Measurements from ENCODE around the gene ACHE. TPM values are rescaled to one million over a fixed set of nuclear protein-coding genes. Genes with fewer than 3 reads are reported as not detected.

ACHE gene
- total RNA-seq, 4 donors from 2014 or later: 2.5 to 4.6 (median 3.5) TPM

GRCh38 chr7:100875356-100875751 is 20.3 kb downstream of the ACHE start:
- TF ChIP-seq POLR2AphosphoS5 (IDR thresholded peaks at IDR 0.05): no peak
- TF ChIP-seq EP300 (IDR thresholded peaks at IDR 0.05): no peak
- TF ChIP-seq POLR2A (IDR thresholded peaks at IDR 0.05; ENCODE audit: low read depth): no peak
- no peak for TF ChIP-seq CTCF (IDR thresholded peaks at IDR 0.05)
- Histone ChIP-seq H3K36me3 (peaks cover 24 to 73% (median 49%) of the 10 kb centered on the region in 4 donors), H3K4me3 (peak overlapping the region; percentile 92 to 99 (median 94)), H3K9me3 (no peaks in the 10 kb centered on the region), H3K4me1 (peaks cover 33 to 60% (median 57%) of the 10 kb centered on the region in 4 donors), H3K27ac (replicated peaks in 1 of 4) (peak overlapping the region; percentile 92 to 99 (median 97)), H3K27me3 (peaks cover 0 to 10% (median 0%) of the 10 kb centered on the region in 4 donors)
- WGBS: 0% methylated on average over 21 of the region's 39 CpGs
- intact Hi-C loops (cut with DNase I): no loop called here
- no peak for DNase-seq (ENCODE audit: extremely low spot score)

- Histone ChIP-seq H3K9me3 (no peaks in the 10 kb centered on the region), H3K4me3 (peak within 1 kb of the TSS; percentile 92 to 99 (median 94)), H3K27me3 (peaks cover 0 to 10% (median 0%) of the 10 kb centered on the region in 4 donors), H3K36me3 (peaks cover 24 to 72% (median 53%) of the 10 kb centered on the region in 4 donors), H3K4me1 (peaks cover 33 to 59% (median 55%) of the 10 kb centered on the region in 4 donors), H3K27ac (replicated peaks in 1 of 4) (peak within 1 kb of the TSS; percentile 92 to 99 (median 97))
- peak; percentile 100 for DNase-seq (ENCODE audit: extremely low spot score)
- TF ChIP-seq CTCF (IDR thresholded peaks at IDR 0.05) (peak in 2 of 3 experiments; percentile 43 to 65), POLR2A (IDR thresholded peaks at IDR 0.05; ENCODE audit: low read depth) (peak; percentile 92), EP300 (IDR thresholded peaks at IDR 0.05) (no peak), POLR2AphosphoS5 (IDR thresholded peaks at IDR 0.05) (peak; percentile 99 to 100)
- 8% methylated on average over 25 of the region's 79 CpGs for WGBS
- intact Hi-C loops (cut with DNase I): no loop called here
Measured at GRCh38 chr7:100874577-100875355, 20.9 kb downstream of the ACHE start, which contains the start of gene SRRT. TSS of gene SRRT (plus strand) at chr7:100875103. CDS start at chr7:100875591, 488 bp downstream.

GRCh38 chr7:100874300-100874576 is 21.4 kb downstream of the ACHE start:
- Histone ChIP-seq H3K36me3 (peaks cover 24 to 67% (median 53%) of the 10 kb centered on the region in 4 donors), H3K27me3 (peaks cover 0 to 10% (median 0%) of the 10 kb centered on the region in 4 donors), H3K27ac (replicated peaks in 1 of 4) (peak overlapping the region; percentile 92 to 99 (median 97)), H3K4me3 (peak overlapping the region; percentile 92 to 99 (median 94)), H3K4me1 (peaks cover 32 to 56% (median 53%) of the 10 kb centered on the region in 4 donors), H3K9me3 (no peaks in the 10 kb centered on the region)
- no peak for DNase-seq (ENCODE audit: extremely low spot score)
- no peak for TF ChIP-seq CTCF (IDR thresholded peaks at IDR 0.05)
- TF ChIP-seq EP300 (IDR thresholded peaks at IDR 0.05): no peak
- TF ChIP-seq POLR2A (IDR thresholded peaks at IDR 0.05; ENCODE audit: low read depth): no peak
- no peak for TF ChIP-seq POLR2AphosphoS5 (IDR thresholded peaks at IDR 0.05)
- WGBS: 66% methylated on average over 8 of the region's 8 CpGs
- intact Hi-C loops (cut with DNase I): no loop called here

GRCh38 chr7:100873599-100874299 is 21.9 kb downstream of the ACHE start:
- Histone ChIP-seq H3K36me3 (peaks cover 24 to 67% (median 50%) of the 10 kb centered on the region in 4 donors), H3K27me3 (peaks cover 0 to 10% (median 0%) of the 10 kb centered on the region in 4 donors), H3K4me1 (peaks cover 32 to 56% (median 54%) of the 10 kb centered on the region in 4 donors), H3K9me3 (no peaks in the 10 kb centered on the region), H3K4me3 (peak overlapping the region; percentile 92 to 99 (median 94)), H3K27ac (replicated peaks in 1 of 4) (peak overlapping the region; percentile 92 to 99 (median 97))
- intact Hi-C loops (cut with DNase I): no loop called here
- no peak for DNase-seq (ENCODE audit: extremely low spot score)
- WGBS: 90% methylated on average over 9 of the region's 10 CpGs
- TF ChIP-seq POLR2A (IDR thresholded peaks at IDR 0.05; ENCODE audit: low read depth) (no peak), CTCF (IDR thresholded peaks at IDR 0.05) (no peak), EP300 (IDR thresholded peaks at IDR 0.05) (no peak), POLR2AphosphoS5 (IDR thresholded peaks at IDR 0.05) (no peak)
